Cardiac fibroblast (primary cell): Measurements from ENCODE around the gene PPIA.

Source experiments
- DNase-seq, 2 donors: peaks; one replicate each; pipeline versions ENCODE4 v3.0.0 to v3.0.0-alpha.2; 2010; ENCODE audit warnings: low read depth in 2 of 2
- H3K4me3 ChIP-seq, 2 donors: replicated peaks in 1 of 2; 1 replicate in 1 of 2; 2 replicates in 1 of 2; pipeline ENCODE4 v1.5.1; 2011; ENCODE audit warnings: low read depth in 2 of 2, low read length in 2 of 2, mild to moderate bottlenecking in 2 of 2, moderate library complexity in 1 of 2
- TF ChIP-seq, protein P1 (sequence below): IDR thresholded peaks from one replicate; pipeline ENCODE4 v1.5.1; 2011; ENCODE audit warnings: low read depth, mild to moderate bottlenecking, low read length, inconsistent platforms

The PPIA gene

DNA sequence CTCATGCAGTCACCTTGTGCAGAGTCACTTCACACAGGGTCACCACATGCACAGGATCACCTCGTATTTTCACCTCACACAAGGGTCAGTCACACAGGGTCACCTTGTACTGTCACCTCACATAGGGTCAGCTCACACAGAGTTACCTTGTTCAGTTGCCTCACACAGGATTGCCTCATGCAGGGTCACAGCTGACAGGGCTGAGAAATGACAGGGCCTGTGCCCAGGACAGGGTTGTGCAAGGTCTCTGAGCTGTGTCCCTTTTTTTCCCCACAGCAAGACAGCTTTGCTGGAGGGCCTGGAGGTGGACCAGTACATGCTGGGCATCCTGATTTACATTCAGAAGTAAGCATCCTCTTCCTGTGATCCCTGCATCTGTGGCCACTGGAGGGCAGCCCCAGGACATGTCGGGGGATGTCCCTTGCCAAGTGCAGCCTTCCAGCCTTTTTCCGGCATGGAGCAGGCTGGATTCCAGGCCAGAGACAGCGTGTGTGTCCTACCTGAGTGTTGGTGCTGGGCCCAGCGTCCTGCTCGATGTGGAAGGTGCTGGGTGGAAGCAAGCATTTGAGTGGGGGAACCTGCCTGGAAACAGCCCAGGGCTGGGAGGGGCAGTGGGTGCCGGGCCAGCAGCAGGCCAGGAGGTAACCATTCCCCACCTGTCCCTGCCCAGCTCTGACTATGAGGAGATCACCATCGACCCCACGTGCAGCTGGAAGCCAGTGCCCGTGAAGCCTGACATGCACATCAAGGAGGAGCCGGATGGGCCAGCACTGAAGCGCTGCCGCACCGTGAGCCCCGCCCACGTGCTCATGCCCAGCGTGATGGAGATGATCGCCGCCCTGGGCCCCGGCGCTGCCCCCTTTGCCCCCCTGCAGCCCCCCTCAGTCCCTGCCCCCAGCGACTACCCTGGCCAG, 31.6 kb upstream of the PPIA start:
- TF ChIP-seq, protein P1, sequence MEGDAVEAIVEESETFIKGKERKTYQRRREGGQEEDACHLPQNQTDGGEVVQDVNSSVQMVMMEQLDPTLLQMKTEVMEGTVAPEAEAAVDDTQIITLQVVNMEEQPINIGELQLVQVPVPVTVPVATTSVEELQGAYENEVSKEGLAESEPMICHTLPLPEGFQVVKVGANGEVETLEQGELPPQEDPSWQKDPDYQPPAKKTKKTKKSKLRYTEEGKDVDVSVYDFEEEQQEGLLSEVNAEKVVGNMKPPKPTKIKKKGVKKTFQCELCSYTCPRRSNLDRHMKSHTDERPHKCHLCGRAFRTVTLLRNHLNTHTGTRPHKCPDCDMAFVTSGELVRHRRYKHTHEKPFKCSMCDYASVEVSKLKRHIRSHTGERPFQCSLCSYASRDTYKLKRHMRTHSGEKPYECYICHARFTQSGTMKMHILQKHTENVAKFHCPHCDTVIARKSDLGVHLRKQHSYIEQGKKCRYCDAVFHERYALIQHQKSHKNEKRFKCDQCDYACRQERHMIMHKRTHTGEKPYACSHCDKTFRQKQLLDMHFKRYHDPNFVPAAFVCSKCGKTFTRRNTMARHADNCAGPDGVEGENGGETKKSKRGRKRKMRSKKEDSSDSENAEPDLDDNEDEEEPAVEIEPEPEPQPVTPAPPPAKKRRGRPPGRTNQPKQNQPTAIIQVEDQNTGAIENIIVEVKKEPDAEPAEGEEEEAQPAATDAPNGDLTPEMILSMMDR = no peak
- no peak overlapping the region for H3K4me3 ChIP-seq
- DNase-seq = no peak

DNA sequence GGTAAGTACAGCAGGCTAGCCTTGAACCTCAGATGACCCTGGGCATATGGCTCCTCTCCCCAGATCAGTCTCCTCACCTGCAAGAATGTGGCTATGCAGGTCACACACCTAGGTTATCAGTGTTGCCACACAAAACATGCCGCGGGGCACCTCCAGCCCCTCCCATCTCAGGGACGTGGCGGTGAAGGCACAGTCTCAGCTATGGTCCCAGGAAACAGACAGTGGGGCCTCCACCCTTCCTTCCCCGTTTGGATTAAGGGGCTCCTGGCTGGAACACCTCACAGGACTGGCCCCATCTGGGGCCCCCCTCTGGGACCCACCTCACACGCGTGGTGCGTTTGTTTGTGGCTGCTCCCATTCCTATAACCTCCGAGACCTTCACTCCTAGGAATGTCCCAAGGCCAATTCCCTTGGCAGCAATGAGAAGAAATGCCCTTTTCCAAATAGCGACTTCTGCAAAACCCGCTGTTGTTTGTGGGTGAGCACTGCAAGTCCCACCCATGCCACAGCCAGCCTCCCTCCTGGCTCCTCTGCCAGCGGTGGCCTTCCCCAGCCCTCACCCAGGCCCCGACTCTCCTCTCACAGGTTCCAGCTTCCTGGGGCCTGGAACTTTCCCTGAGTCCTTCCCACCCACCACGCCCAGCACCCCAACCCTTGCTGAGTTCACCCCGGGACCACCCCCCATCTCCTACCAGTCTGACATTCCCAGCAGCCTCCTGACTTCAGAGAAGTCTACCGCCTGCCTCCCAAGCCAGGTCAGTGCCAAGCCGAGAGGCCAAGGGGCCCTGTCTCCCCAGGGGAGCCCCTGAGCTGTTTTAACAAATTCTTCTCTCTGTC, 30.7 kb upstream of the PPIA start:
- no peak for DNase-seq
- TF ChIP-seq, protein P1 = no peak
- H3K4me3 ChIP-seq = no peak overlapping the region

DNA sequence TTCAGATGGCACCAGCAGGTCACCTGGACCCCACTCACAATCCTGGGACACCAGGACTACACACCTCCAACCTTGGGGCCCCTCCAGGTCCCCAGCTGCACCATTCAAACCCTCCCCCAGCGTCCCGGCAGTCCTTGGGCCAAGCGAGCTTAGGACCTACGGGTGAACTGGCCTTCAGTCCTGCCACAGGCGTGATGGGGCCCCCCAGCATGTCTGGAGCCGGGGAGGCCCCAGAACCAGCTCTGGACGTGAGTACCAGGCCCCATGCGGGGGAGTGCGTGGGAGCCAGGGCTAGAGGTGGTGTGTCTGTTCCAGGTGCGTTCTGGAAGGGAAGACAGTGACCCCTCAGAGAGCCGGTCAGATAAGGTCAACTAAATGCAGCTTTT, 30.1 kb upstream of the PPIA start:
- no peak for DNase-seq
- H3K4me3 ChIP-seq = no peak overlapping the region
- TF ChIP-seq, protein P1 = no peak

DNA sequence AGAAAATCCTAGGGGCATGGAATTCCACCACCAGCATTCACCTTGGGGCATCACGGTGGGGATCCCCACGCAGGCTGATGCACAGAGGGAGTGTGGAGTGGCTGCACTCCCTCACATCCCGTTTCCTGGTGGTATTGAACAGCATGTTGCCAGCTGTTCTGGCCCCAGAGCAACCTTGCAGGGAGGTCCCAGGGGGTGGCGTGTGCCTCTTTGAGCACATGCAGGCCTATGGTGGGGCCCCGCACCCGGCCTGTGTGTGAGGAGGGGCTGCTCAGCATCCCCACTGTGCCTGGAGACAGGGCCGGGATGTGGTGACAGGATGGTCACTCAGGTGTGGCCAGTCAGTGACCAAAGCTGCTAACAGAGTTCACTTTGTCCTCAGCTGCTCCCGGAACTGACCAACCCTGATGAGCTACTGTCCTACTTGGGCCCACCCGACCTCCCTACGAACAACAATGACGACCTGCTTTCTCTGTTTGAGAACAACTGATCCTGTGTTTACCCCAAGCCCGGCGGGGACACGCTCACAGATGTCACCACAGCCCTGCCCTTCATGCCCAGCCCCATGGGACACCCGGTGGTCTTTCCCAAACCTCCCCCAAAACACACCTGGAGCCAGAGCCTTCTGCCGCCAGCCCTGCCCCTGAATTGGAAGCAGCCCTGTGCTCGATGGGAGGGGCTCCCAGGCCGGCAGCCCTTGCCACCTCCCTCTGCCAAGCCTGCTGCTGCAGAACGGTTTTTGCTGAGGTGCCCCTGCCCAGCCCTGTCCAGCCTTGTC, 29.2 kb upstream of the PPIA start:
- no peak for DNase-seq
- TF ChIP-seq, protein P1 = no peak

DNA sequence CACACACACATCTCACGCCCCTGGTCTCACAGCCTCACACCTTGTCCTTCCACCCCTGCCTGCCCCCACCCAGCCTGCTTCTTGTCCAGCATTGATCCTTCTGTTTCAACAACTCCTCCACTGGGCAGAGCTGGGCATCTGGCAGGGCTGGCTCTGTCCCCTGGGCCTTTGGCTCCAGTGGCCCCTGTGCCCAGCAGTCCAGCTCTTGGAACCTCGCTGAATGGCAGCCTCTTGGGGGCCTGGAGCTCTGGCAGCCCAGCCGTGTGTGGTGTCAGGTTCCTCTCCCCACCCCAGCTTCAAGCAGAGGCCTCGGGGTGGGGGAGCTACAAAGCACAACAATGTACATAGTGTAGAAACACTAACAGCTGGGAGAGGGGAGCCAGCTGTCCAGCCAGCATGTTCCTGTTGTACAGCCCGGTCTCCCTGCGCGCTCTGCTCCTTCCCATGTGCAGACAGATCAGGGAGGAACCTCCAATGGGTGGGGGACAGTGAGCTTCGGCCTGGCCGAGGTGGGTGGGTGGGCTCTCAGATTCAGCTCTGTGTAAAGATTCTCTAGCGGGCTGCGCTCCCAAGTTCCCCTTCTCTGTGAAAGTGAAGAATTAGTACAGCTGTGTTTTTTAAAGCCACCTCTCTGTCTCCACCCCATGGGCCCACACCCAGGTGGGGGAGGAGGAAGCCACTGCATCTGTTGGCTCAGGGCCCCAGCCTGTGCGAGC, 28.4 kb upstream of the PPIA start:
- H3K4me3 ChIP-seq = no peak overlapping the region
- TF ChIP-seq, protein P1 = no peak
- DNase-seq = peak; percentile 27 to 83

More for the DNA sequence above, 29.2 kb upstream of the PPIA start:
- H3K4me3 ChIP-seq = no peak overlapping the region
